T47D (cell line): ENCODE results near the gene PDZRN4.

Experiments used
- DNase-seq, 2 experiments: peaks; one replicate each; pipeline versions ENCODE4 v3.0.0 to v3.0.0-alpha.2; 2011 to 2012; ENCODE audit warnings: low read depth in 1 of 2, low spot score in 1 of 2
- JUND ChIP-seq: IDR thresholded peaks from 2 replicates; pipeline ENCODE4 v1.6.1; 2012; ENCODE audit warnings: low read depth
- in situ Hi-C: cut with HindIII; loops from 2 replicates; pipeline ENCODE4 v1.10.0; 2016; ENCODE audit warnings: low sequenced_read_pairs, low pct_unique_long_range_greater_than_20kb

The PDZRN4 gene

DNA sequence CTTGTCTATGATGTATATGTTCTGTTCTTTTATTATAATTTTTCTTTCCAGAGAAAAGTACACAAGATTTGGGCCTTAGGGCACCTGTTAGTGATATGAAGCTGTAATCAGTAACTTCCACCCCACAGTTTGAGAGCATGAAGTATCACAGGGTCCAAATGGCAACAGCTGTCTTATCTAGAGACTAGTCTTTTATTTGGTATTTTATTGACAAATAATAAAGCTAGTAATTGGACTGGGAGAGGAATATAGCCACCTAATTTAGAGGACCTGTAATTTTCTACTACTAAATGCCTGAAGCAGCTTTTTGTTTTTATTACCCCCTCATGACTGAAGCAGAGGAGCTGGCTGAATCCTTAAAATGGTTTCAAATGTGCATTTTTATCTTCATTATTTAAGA is 174.8 kb downstream of the PDZRN4 start:
- in situ Hi-C loops: no loop called here
- TF ChIP-seq JUND: no peak

DNA sequence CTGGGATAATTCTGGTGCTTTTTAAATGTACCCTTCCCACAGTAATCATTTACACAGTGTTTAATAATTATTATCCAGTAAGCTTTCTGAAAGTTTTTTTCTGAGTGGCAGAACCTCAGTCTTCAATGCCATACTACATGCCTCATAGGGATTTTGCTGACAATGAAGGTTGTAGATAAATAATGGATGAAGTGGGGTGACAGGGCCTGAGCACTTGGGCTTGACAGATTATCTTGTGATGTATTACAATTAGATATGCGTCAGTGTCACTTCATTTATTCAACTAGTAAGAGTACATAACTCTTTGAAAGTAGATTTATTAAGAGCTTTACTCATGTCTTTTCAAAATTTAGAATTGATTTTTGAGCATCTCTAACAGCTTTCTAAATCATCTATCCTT is 176.1 kb downstream of the PDZRN4 start:
- in situ Hi-C loops: no loop called here
- DNase-seq: no peak
- TF ChIP-seq JUND: no peak

More for the DNA sequence above, 174.8 kb downstream of the PDZRN4 start:
- DNase-seq: no peak

GRCh38 chr12:41365653-41366171 is 177.6 kb downstream of the PDZRN4 start:
- TF ChIP-seq JUND: no peak
- in situ Hi-C loops: no loop called here
- DNase-seq: no peak

GRCh38 chr12:41367726-41368405 is 179.7 kb downstream of the PDZRN4 start:
- in situ Hi-C loops: no loop called here
- DNase-seq: peak in 1 of 2 experiments; percentile 39
- TF ChIP-seq JUND: no peak

DNA sequence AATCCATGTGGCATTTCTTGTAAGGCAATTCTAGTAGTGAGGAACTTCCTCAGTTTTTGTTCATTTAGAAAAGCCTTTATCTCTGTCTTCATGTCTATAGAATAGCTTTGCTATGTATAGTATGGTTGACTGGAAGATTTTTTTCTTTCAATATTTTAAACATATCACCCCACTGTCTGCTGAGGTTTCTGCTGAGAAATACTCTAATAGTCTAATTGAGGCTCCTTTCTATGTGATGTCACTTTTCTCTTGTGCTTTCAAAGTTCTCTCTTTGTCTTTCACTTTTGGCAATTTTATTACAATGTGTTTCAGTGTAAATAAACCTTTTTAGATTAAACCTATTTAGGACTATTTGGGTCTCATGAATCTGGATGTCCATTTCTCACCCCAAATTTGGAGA is 192.8 kb downstream of the PDZRN4 start:
- no peak for DNase-seq
- in situ Hi-C loops: no loop called here

DNA sequence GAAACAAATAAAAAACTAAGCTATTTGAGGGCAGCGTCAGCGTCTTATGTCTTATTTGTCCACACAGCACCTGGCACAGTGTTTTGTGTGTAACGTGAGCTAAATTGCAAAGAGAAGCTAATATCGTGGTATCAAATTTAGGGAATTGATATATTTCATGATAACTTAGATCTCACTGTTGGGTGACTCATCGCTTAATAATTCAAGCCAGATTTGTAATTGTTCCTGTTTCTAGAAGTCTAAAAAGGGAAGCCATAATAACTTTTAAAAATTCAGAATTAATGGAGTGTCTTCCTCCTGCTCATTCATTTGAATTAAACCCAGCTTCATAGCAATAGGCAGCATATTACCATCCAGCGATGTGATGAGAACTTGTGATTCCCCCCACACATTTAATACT is 214.7 kb downstream of the PDZRN4 start:
- DNase-seq: no peak
- in situ Hi-C loops: no loop called here
- no peak for TF ChIP-seq JUND

More for the DNA sequence above, 192.8 kb downstream of the PDZRN4 start:
- TF ChIP-seq JUND: no peak

DNA sequence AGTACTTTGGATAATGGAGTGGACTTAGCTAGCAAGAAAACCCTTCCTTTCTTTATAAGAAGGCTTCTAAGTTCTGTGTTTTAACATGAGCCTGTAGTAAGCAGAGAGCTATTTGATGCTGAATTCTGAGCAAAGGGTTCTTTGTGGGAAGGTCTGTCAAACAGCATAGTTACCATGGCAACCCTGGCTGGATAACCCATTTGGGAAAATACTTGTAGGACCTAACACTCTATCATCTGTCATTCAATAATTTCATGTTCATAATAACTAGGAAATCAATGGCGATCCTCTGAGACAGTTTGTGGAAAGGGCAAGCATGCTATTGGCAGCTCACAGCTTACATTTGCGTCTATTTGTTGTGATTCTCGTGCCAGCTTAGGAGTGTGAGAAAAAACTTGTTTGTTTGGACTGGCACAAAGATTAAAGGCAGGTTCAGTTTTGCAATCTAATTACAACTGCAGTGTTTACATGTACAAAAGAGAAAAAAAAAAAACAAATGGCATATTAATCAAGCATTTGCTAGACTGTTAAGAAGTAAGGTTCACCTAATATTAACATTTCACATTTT is 219.2 kb downstream of the PDZRN4 start:
- no peak for TF ChIP-seq JUND
- DNase-seq: no peak
- in situ Hi-C loops: no loop called here

- in situ Hi-C loops: no loop called here
- DNase-seq: no peak
- no peak for TF ChIP-seq JUND
Measured at GRCh38 chr12:41409628-41410027, 221.5 kb downstream of the PDZRN4 start.

GRCh38 chr12:41418586-41418985 is 230.5 kb downstream of the PDZRN4 start:
- no peak for DNase-seq
- in situ Hi-C loops: no loop called here
- no peak for TF ChIP-seq JUND

DNA sequence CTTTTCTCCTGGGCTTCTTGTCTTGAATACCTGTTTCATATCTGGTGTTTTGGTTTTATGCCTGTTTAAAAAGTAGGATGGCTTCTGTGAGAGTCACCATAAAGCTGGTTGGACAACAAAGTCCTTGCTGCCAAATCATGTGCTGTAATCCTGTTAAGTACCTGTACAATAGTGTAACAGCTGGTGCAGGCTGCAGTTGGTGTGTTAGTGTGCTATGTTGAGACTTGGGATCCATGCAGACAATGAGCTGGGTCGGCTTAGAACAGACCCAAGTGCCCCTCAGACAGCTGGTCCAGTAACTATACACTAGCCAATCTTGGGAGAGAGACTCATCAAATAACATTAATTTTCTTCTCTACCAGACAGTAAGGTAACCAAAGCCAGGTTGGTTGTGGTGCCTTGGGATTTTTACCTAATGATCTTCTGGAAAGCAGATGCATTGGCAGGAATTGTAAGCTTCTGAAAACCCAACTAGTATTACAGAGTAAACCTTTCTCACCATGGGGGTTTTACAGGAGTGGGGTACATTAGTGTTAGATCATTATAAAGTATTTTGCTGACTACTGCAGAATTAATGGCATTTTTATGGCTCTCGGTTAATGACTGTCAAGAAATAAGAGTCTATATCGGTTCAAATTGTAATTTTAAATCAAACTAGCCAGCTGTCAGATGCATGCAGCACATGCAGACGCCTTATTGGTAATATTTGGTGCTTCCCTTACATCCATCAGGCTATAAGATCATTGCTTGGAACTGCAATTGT is 231.2 kb downstream of the PDZRN4 start:
- in situ Hi-C loops: no loop called here
- TF ChIP-seq JUND: no peak
- no peak for DNase-seq

DNA sequence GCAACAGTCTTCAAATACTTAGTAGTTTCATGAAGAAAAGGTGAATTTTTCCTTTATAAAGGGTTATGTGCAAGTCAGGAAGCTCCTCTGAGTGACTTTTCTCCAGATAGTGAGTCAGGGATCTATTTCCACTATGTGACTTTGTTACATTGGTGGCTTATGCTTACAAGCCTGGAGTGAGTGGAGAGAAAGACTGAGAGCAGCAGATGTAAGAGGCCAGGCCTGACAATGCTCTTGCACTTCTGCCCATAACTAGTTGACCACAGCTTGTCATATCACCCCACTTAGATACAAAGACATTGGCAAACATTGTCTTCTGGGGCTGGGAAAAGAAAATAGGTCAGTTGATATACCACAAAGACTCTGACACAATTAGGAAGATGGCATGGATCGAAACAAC is 236.5 kb downstream of the PDZRN4 start:
- no peak for DNase-seq
- TF ChIP-seq JUND: no peak
- in situ Hi-C loops: no loop called here

DNA sequence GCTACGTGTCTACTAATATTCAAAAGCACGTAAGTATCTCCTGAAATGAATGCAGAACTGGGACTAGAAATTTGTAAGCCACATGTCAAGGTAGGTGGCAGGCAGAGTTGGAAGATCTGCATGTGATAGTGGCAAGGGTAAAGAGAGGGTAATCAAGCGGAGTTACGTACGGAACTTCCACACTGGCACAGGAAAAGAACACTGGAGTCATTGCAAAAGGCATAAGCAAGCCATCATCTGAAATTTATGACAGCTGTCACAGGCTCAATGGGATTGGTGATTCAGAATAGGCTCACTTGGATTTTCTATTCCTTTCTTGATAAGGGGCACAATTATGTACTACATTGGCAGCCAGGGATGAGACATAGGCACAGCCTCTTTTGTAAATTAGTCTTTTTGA is 245.3 kb downstream of the PDZRN4 start:
- in situ Hi-C loops: no loop called here
- no peak for TF ChIP-seq JUND
- no peak for DNase-seq

DNA sequence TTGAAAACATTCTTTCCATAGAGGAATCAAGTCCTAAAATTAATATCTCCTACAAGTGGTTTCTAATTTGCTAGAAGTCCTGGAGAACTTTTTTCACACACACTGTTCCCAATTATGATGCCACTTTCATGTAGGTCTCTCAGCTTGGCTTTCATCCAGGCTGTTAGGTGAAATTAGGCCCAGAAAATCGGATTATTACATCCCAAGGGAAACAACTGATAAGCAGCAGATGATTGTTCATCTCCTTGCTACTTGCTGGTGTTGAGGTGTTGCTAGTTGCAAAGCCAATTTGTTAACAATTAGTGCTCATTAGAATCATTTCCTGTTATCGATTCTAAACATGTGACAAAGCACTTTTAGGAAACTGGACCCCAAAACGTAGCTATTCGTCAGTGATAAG is 248.0 kb downstream of the PDZRN4 start:
- in situ Hi-C loops: no loop called here
- no peak for DNase-seq
- no peak for TF ChIP-seq JUND
